ENCODE measurements around the gene GALNT17.

DNA sequence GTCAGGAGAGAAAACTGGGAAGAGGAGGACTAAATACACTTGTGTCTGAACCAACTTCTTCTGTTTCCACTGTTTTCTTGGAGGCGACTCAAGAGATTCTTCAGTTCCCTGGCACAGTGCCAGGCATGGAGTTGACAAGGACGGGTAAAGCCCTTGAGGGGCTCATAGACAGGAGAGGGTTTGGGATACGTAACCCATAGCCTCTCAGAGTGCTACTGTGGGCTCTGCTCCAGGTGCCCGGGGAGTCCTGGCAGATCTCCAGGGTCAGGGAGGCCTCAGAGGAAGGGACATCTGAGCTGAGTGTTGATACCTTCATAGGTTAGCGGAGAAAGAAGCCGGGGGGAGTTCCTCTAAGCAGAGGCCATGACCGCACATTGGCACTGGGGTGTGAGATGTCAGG lies 42.0 kb downstream of the GALNT17 start:
- TF ChIP-seq, protein P1, sequence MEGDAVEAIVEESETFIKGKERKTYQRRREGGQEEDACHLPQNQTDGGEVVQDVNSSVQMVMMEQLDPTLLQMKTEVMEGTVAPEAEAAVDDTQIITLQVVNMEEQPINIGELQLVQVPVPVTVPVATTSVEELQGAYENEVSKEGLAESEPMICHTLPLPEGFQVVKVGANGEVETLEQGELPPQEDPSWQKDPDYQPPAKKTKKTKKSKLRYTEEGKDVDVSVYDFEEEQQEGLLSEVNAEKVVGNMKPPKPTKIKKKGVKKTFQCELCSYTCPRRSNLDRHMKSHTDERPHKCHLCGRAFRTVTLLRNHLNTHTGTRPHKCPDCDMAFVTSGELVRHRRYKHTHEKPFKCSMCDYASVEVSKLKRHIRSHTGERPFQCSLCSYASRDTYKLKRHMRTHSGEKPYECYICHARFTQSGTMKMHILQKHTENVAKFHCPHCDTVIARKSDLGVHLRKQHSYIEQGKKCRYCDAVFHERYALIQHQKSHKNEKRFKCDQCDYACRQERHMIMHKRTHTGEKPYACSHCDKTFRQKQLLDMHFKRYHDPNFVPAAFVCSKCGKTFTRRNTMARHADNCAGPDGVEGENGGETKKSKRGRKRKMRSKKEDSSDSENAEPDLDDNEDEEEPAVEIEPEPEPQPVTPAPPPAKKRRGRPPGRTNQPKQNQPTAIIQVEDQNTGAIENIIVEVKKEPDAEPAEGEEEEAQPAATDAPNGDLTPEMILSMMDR (conservative IDR thresholded peaks at IDR 0.05; ENCODE audit: low read depth, low read length), result no peak
- no peak for TF ChIP-seq EZH2 (IDR thresholded peaks at IDR 0.05; ENCODE audit: borderline replicate concordance, low read depth, low read length, poor library complexity, severe bottlenecking)

All from A673 (cell line).